K562 (cell line): ENCODE results near the gene C1QL2. TPM values are rescaled to one million over a fixed set of nuclear protein-coding genes. Genes with fewer than 3 reads are reported as not detected.

Experiments
- ATAC-seq: fragments of 200-7000 bp; cut with Tn5 transposase; 3 replicates; pipeline ENCODE4 v1.9.1; 2020; ENCODE audit warnings: moderate library complexity
- BruUV-seq: library from RNA; stranded (reverse); fragments of 400-500 nt; replicated peaks from 2 replicates; lab custom pipeline; 2021; lab: Mats Ljungman, UMichigan
- CTCF ChIA-PET: fragments of 300-600 bp; formaldehyde crosslinking; extraction: SDS; loops from one replicate; lab custom pipeline; 2021; ENCODE audit warnings: low intra/inter-chr PET ratio; lab: Yijun Ruan, JAX
- POLR2A ChIA-PET: fragments of 300-600, 350-650 bp; sonication (Branson Sonifier 250); formaldehyde crosslinking; extraction: SDS; loops from one replicate; lab custom pipeline; 2021; ENCODE audit warnings: antibody characterized with exemption, inconsistent platforms; lab: Yijun Ruan, JAX
- DNase-seq, 4 experiments: peaks; one replicate each; pipeline versions ENCODE4 v3.0.0 to v3.0.0-alpha.2; 2011 to 2018; ENCODE audit warnings: low spot score in 3 of 4, mixed read lengths in 3 of 4; ENCODE audit errors: extremely low read depth in 1 of 4
- FAIRE-seq: peaks from 2 replicates; lab custom pipeline; 2011; peaks lifted over from hg19 to GRCh38; lab: Jason Lieb, UNC
- H2AFZ ChIP-seq: 2 replicates; pipeline ENCODE4 v1.6.0; 2011; ENCODE audit warnings: low read depth, low read length, control low read depth, inconsistent platforms
- H3K27ac ChIP-seq: fragments of 200-600 bp; 3 replicates; pipeline ENCODE4 v1.8.0; 2011; ENCODE audit warnings: low read depth, mild to moderate bottlenecking, control low read depth, inconsistent platforms, low read length, moderate library complexity, mixed read lengths; ENCODE audit errors: extremely low read depth
- H3K27me3 ChIP-seq, 2 experiments: fragments of 300-600 bp in 1 of 2; 2 replicates in 1 of 2; 3 replicates in 1 of 2; pipeline versions ENCODE4 v1.6.0 to v1.8.0; 2011; ENCODE audit warnings: inconsistent platforms in 2 of 2, low read length in 2 of 2, mild to moderate bottlenecking in 1 of 2, mixed read lengths in 1 of 2, moderate library complexity in 1 of 2; ENCODE audit not compliant: control insufficient read depth in 2 of 2, insufficient read depth in 2 of 2
- H3K36me3 ChIP-seq: fragments of 300-600 bp; 3 replicates; pipeline ENCODE4 v1.8.0; 2011; ENCODE audit warnings: mild to moderate bottlenecking, low read length, inconsistent platforms; ENCODE audit not compliant: control insufficient read depth, insufficient read depth
- H3K4me1 ChIP-seq, 2 experiments: fragments of 200-600 bp in 1 of 2; replicated peaks in 1 of 2; 2 replicates in 1 of 2; 3 replicates in 1 of 2; pipeline versions ENCODE4 v1.5.1 to v1.8.0; 2011; ENCODE audit warnings: inconsistent platforms in 2 of 2, low read length in 2 of 2, mild to moderate bottlenecking in 1 of 2, mixed read lengths in 1 of 2, moderate library complexity in 1 of 2; ENCODE audit not compliant: control insufficient read depth in 2 of 2, insufficient read depth in 2 of 2
- H3K4me2 ChIP-seq: 2 replicates; pipeline ENCODE4 v1.6.1; 2011; ENCODE audit warnings: low read length, control low read depth, inconsistent platforms, mixed read lengths; ENCODE audit not compliant: insufficient read depth
- H3K4me3 ChIP-seq: fragments of 200-600 bp; sonication (generic), shearing (Covaris generic); 2 replicates; pipeline ENCODE4 v1.5.1; 2016; ENCODE audit warnings: control low read depth, inconsistent platforms
- H3K79me2 ChIP-seq: fragments of 200-600 bp; 3 replicates; pipeline ENCODE4 v1.8.0; 2011; ENCODE audit warnings: low read length, inconsistent platforms; ENCODE audit not compliant: control insufficient read depth, insufficient read depth
- H3K9ac ChIP-seq, 2 experiments: 2 replicates each; pipeline versions ENCODE4 v1.6.0 to v1.6.1; 2011; ENCODE audit warnings: low read depth in 2 of 2, low read length in 2 of 2, control low read depth in 1 of 2, inconsistent platforms in 1 of 2, mild to moderate bottlenecking in 1 of 2, mixed read lengths in 1 of 2; ENCODE audit not compliant: insufficient read depth in 1 of 2
- H3K9me1 ChIP-seq: one replicate; pipeline ENCODE4 v1.6.0; 2011; ENCODE audit warnings: inconsistent platforms, mild to moderate bottlenecking, low read length, moderate library complexity; ENCODE audit not compliant: control insufficient read depth, insufficient read depth
- H3K9me3 ChIP-seq: replicated peaks from 2 replicates; pipeline ENCODE4 v1.5.1; 2011; ENCODE audit warnings: low read depth, low read length, inconsistent platforms; ENCODE audit not compliant: control insufficient read depth, insufficient read depth
- H4K20me1 ChIP-seq: replicated peaks from 2 replicates; pipeline ENCODE4 v1.6.1; 2011; ENCODE audit warnings: low read length, inconsistent platforms, mixed read lengths; ENCODE audit not compliant: control insufficient read depth, insufficient read depth
- AFF1 ChIP-seq, 2 experiments: fragments of 450-650 bp; IDR thresholded peaks; 2 replicates each; pipeline ENCODE4 v1.6.1; 2018; ENCODE audit warnings: mild to moderate bottlenecking in 2 of 2, low read depth in 1 of 2; ENCODE audit not compliant: partially characterized antibody in 2 of 2
- CBFB ChIP-seq: sonication (generic); formaldehyde crosslinking; IDR thresholded peaks from 2 replicates; pipeline ENCODE4 v1.4.0; 2020; ENCODE audit warnings: mild to moderate bottlenecking, missing genetic modification reagents
- CREB3L1 ChIP-seq: fragments of 450-650 bp; IDR thresholded peaks from 2 replicates; pipeline ENCODE4 v1.6.1; 2014; ENCODE audit warnings: low read depth, mild to moderate bottlenecking, moderate library complexity, borderline replicate concordance
- CTBP1 ChIP-seq: fragments of 450-650 bp; IDR thresholded peaks from 2 replicates; pipeline ENCODE4 v1.6.1; 2016; ENCODE audit warnings: borderline replicate concordance
- ETS1 ChIP-seq: conservative IDR thresholded peaks from 2 replicates; pipeline ENCODE4 v1.6.1; 2011; ENCODE audit warnings: low read depth, mild to moderate bottlenecking, low read length; ENCODE audit not compliant: control insufficient read depth
- HBP1 ChIP-seq: fragments of 450-650 bp; formaldehyde crosslinking; IDR thresholded peaks from 2 replicates; pipeline ENCODE4 v1.4.0; 2022; ENCODE audit warnings: missing genetic modification characterization
- MAFF ChIP-seq: IDR thresholded peaks from 2 replicates; pipeline ENCODE4 v1.6.1; 2012; ENCODE audit warnings: low read length, improper control_type of control experiment
- SMARCA5 ChIP-seq: fragments of 450-650 bp; IDR thresholded peaks from 2 replicates; pipeline ENCODE4 v1.6.1; 2016
- ZBTB33 ChIP-seq: sonication (generic); formaldehyde crosslinking; IDR thresholded peaks from 2 replicates; pipeline ENCODE4 v1.8.1; 2023; ENCODE audit warnings: mild to moderate bottlenecking, missing genetic modification reagents
- ZFP36 ChIP-seq: fragments of 150-350 bp; IDR thresholded peaks from 2 replicates; pipeline ENCODE4 v1.6.1; 2018; ENCODE audit warnings: low read length, low read depth; ENCODE audit not compliant: partially characterized antibody
- ZNF239 ChIP-seq: fragments of 250-450 bp; sonication (Bioruptor Pico); IDR thresholded peaks from 2 replicates; pipeline ENCODE4 v1.4.0; 2020; ENCODE audit warnings: mild to moderate bottlenecking
- WGBS: fragments of 100-300 bp; shearing (Covaris generic); methylation state at CpG from one replicate; pipeline ENCODE4 v1.1.6; 2016; ENCODE audit warnings: low coverage, mixed read lengths; ENCODE audit not compliant: insufficient coverage; ENCODE audit errors: missing lambda C conversion rate; 5-methylcytosine and 5-hydroxymethylcytosine counted together
- in situ Hi-C: fragments of 300-500 bp; cut with MboI; formaldehyde crosslinking; loops from 4 replicates; pipeline ENCODE4 v1.15.0; 2018; ENCODE audit warnings: inconsistent platforms, mixed read lengths
- intact Hi-C: fragments of 100-400 bp; cut with micrococcal nuclease; formaldehyde crosslinking; loops from 2 replicates; pipeline ENCODE4 v1.14.2; 2022
- polyA plus RNA-seq, 8 experiments: library from polyadenylated mRNA; depleted of rRNA in 4 of 8; stranded (reverse) in 5 of 8; unstranded in 3 of 8; fragments of >200 nt; fragmentation: Nextera tagmentation in 2 of 8; fragmentation: Illumina TruSeq in 1 of 8; extraction: Ambion mirVana in 2 of 8; extraction: Trizol in 1 of 8; gene quantifications; 2 replicates each; pipeline versions ENCODE4 v1.2.1 to v1.2.3, GENCODE V29; 2011 to 2014; ENCODE audit warnings: inconsistent platforms in 1 of 8, missing spikeins in 1 of 8
- total RNA-seq, 7 experiments: library from RNA; depleted of rRNA in 6 of 7; stranded (reverse); fragments of >200 nt in 6 of 7; fragmentation: Illumina TruSeq in 2 of 7; extraction: Trizol in 2 of 7; gene quantifications; 2 replicates each; pipeline versions ENCODE4 v1.2.1 to v1.2.3, GENCODE V29; 2011 to 2021; ENCODE audit warnings: low replicate concordance in 1 of 7

C1QL2 gene
- total and polyA plus RNA-seq, 9 of the 15 experiments (the other 6 are each of a cell fraction or from before 2014, with no cell fraction given), result not detected

GRCh38 chr2:119207447-119207846 is 48.9 kb upstream of the C1QL2 start:
- H3K9me3 ChIP-seq, result no peaks in the 10 kb centered on the region
- ChIA-PET CTCF (no interaction called here), POLR2A (no interaction called here)
- H3K36me3 ChIP-seq, result no peaks in the 10 kb centered on the region
- no TSS peak for BruUV-seq
- 3% methylated on average over 2 of the region's 2 CpGs for WGBS
- DNase-seq (no peak), ATAC-seq (no peak), FAIRE-seq (no peak)
- in situ Hi-C loops, result no loop called here
- H3K4me3 ChIP-seq, result no peak overlapping the region
- H3K4me1 ChIP-seq, result no peaks in the 10 kb centered on the region
- H3K9me1 ChIP-seq, result no peaks in the 10 kb centered on the region
- H3K9ac ChIP-seq, result no peak overlapping the region
- peaks cover 10 to 38% of the 10 kb centered on the region in 2 experiments; a peak in 4 of 5 replicates for H3K27me3 ChIP-seq
- no peak overlapping the region for H2AFZ ChIP-seq
- no peaks in the 10 kb centered on the region for H3K79me2 ChIP-seq
- intact Hi-C loops, result no loop called here
- no peak overlapping the region for H3K27ac ChIP-seq
- H4K20me1 ChIP-seq, result no peaks in the 10 kb centered on the region
- H3K4me2 ChIP-seq, result no peak overlapping the region
- TF ChIP-seq SMARCA5, result no peak
- TF ChIP-seq HBP1 (CRISPR knock-in tag), result no peak
- TF ChIP-seq CBFB, result no peak
- TF ChIP-seq AFF1 (IDR thresholded peaks at IDR 0.05; ENCODE audit: low read depth in 1 of 2, partially characterized antibody in 2 of 2), result no peak
- TF ChIP-seq ETS1, result no peak
- TF ChIP-seq CTBP1, result no peak
- TF ChIP-seq ZNF239 (CRISPR knock-in tag), result no peak
- TF ChIP-seq CREB3L1, result no peak
- TF ChIP-seq MAFF, result no peak
- TF ChIP-seq ZFP36, result no peak
- no peak for TF ChIP-seq ZBTB33
